HEK293 (cell line): ENCODE results near the gene GLIPR1.

ENCODE experiments used
- CTCF ChIA-PET: fragments of 350-600 bp; formaldehyde crosslinking; extraction: SDS; loops from one replicate; lab custom pipeline; 2021; ENCODE audit warnings: antibody characterized with exemption; lab: Yijun Ruan, JAX
- POLR2A ChIA-PET: fragments of 300-600 bp; formaldehyde crosslinking; extraction: SDS; loops from one replicate; lab custom pipeline; 2020; ENCODE audit warnings: antibody characterized with exemption, inconsistent platforms; lab: Yijun Ruan, JAX
- H3K27ac ChIP-seq: fragments of 200-500 bp; sonication (Bioruptor generic); 2 replicates; pipeline ENCODE4 v1.5.1; 2014; ENCODE audit warnings: low read depth, low read length, control low read depth, inconsistent platforms; ENCODE audit errors: extremely low read depth
- H3K36me3 ChIP-seq, 2 experiments: fragments of 200-500 bp in 1 of 2; sonication (Bioruptor generic) in 1 of 2; 1 replicate in 1 of 2; 2 replicates in 1 of 2; pipeline ENCODE4 v1.5.1; 2014 to 2017; ENCODE audit warnings: inconsistent platforms in 2 of 2, low read length in 2 of 2; ENCODE audit not compliant: control insufficient read depth in 2 of 2, insufficient read depth in 1 of 2
- H3K4me1 ChIP-seq: fragments of 200-500 bp; sonication (Bioruptor generic); 2 replicates; pipeline ENCODE4 v1.5.1; 2014; ENCODE audit warnings: mild to moderate bottlenecking, low read length, inconsistent platforms; ENCODE audit not compliant: control insufficient read depth, insufficient read depth
- H3K4me3 ChIP-seq: 2 replicates; pipeline ENCODE4 v1.5.1; 2011; ENCODE audit warnings: low read depth, mild to moderate bottlenecking, control low read depth, low read length, moderate library complexity
- H3K9me3 ChIP-seq: fragments of 200-500 bp; sonication (Bioruptor generic); 2 replicates; pipeline ENCODE4 v1.5.1; 2014; ENCODE audit warnings: low read depth, low read length, inconsistent platforms; ENCODE audit not compliant: control insufficient read depth, insufficient read depth
- GLI2 ChIP-seq: fragments of 450-650 bp; formaldehyde crosslinking; IDR thresholded peaks from 2 replicates; pipeline ENCODE4; 2017; ENCODE audit warnings: missing biosample characterization, missing genetic modification characterization, low read depth, borderline replicate concordance
- PRDM4 ChIP-seq: fragments of 450-650 bp; formaldehyde crosslinking; IDR thresholded peaks from 2 replicates; pipeline ENCODE4 v1.5.1; 2017; ENCODE audit warnings: missing biosample characterization, missing genetic modification characterization
- RBAK ChIP-seq: fragments of 450-650 bp; formaldehyde crosslinking; IDR thresholded peaks from 2 replicates; pipeline ENCODE4 v1.5.1; 2016; ENCODE audit warnings: missing biosample characterization, missing genetic modification characterization
- SCRT1 ChIP-seq: fragments of 450-650 bp; formaldehyde crosslinking; IDR thresholded peaks from 2 replicates; pipeline ENCODE4 v1.5.1; 2016; ENCODE audit warnings: missing biosample characterization, missing genetic modification characterization, borderline replicate concordance
- SP2 ChIP-seq: fragments of 450-650 bp; formaldehyde crosslinking; IDR thresholded peaks from 2 replicates; pipeline ENCODE4 v1.5.1; 2016; ENCODE audit warnings: missing biosample characterization, missing genetic modification characterization
- TSHZ1 ChIP-seq: fragments of 450-650 bp; formaldehyde crosslinking; IDR thresholded peaks from 2 replicates; pipeline ENCODE4 v1.5.1; 2016; ENCODE audit warnings: missing biosample characterization, missing genetic modification characterization, borderline replicate concordance
- YY1 ChIP-seq: fragments of 450-650 bp; formaldehyde crosslinking; IDR thresholded peaks from 2 replicates; pipeline ENCODE4 v1.5.1; 2018; ENCODE audit warnings: missing biosample characterization, missing genetic modification characterization
- ZBTB26 ChIP-seq: fragments of 450-650 bp; formaldehyde crosslinking; optimal IDR thresholded peaks from 2 replicates; pipeline ENCODE3; 2016; ENCODE audit warnings: missing biosample characterization, mild to moderate bottlenecking, missing genetic modification characterization
- ZBTB6 ChIP-seq: fragments of 450-650 bp; formaldehyde crosslinking; IDR thresholded peaks from 2 replicates; pipeline ENCODE4 v1.5.1; 2017; ENCODE audit warnings: missing biosample characterization, missing genetic modification characterization
- ZBTB8A ChIP-seq: fragments of 450-650 bp; formaldehyde crosslinking; IDR thresholded peaks from 2 replicates; pipeline ENCODE4 v1.5.1; 2016; ENCODE audit warnings: missing biosample characterization, missing genetic modification characterization
- ZIC2 ChIP-seq: fragments of 450-650 bp; formaldehyde crosslinking; IDR thresholded peaks from 2 replicates; pipeline ENCODE4 v1.5.1; 2016; ENCODE audit warnings: missing biosample characterization, missing genetic modification characterization
- ZNF175 ChIP-seq: fragments of 450-650 bp; formaldehyde crosslinking; IDR thresholded peaks from 2 replicates; pipeline ENCODE4 v1.5.1; 2016; ENCODE audit warnings: missing biosample characterization, missing genetic modification characterization
- ZNF184 ChIP-seq: fragments of 450-650 bp; IDR thresholded peaks from 2 replicates; pipeline ENCODE4 v1.5.1; 2018; ENCODE audit warnings: missing biosample characterization, mild to moderate bottlenecking, missing genetic modification characterization
- ZNF221 ChIP-seq: fragments of 450-650 bp; formaldehyde crosslinking; IDR thresholded peaks from 2 replicates; pipeline ENCODE4 v1.5.1; 2017; ENCODE audit warnings: missing biosample characterization, missing genetic modification characterization, borderline replicate concordance
- ZNF449 ChIP-seq: fragments of 450-650 bp; formaldehyde crosslinking; IDR thresholded peaks from 2 replicates; pipeline ENCODE4 v1.5.1; 2017; ENCODE audit warnings: missing biosample characterization, mild to moderate bottlenecking, missing genetic modification characterization, moderate library complexity
- ZNF529 ChIP-seq: fragments of 450-650 bp; formaldehyde crosslinking; IDR thresholded peaks from 2 replicates; pipeline ENCODE4 v1.5.1; 2017; ENCODE audit warnings: missing genetic modification characterization, missing biosample characterization; ENCODE audit not compliant: insufficient replicate concordance
- ZNF623 ChIP-seq: fragments of 450-650 bp; formaldehyde crosslinking; IDR thresholded peaks from 2 replicates; pipeline ENCODE4 v1.5.1; 2016; ENCODE audit warnings: missing biosample characterization, missing genetic modification characterization
- ZNF692 ChIP-seq: fragments of 450-650 bp; formaldehyde crosslinking; IDR thresholded peaks from 2 replicates; pipeline ENCODE4 v1.5.1; 2016; ENCODE audit warnings: missing biosample characterization, missing genetic modification characterization
- ZNF785 ChIP-seq: fragments of 450-650 bp; formaldehyde crosslinking; IDR thresholded peaks from 2 replicates; pipeline ENCODE4 v1.5.1; 2016; ENCODE audit warnings: missing biosample characterization, missing genetic modification characterization
- ZNF791 ChIP-seq: fragments of 450-650 bp; formaldehyde crosslinking; IDR thresholded peaks from 2 replicates; pipeline ENCODE4 v1.5.1; 2016; ENCODE audit warnings: missing biosample characterization, missing genetic modification characterization
- ZNF843 ChIP-seq: fragments of 450-650 bp; formaldehyde crosslinking; IDR thresholded peaks from 2 replicates; pipeline ENCODE4 v1.5.1; 2016; ENCODE audit warnings: missing biosample characterization, missing genetic modification characterization
- ZSCAN16 ChIP-seq: fragments of 450-650 bp; formaldehyde crosslinking; IDR thresholded peaks from 2 replicates; pipeline ENCODE4 v1.5.1; 2016; ENCODE audit warnings: missing biosample characterization, missing genetic modification characterization
- ZSCAN30 ChIP-seq: fragments of 450-650 bp; IDR thresholded peaks from 2 replicates; pipeline ENCODE4 v1.5.1; 2018; ENCODE audit warnings: missing biosample characterization, mild to moderate bottlenecking, missing genetic modification characterization, moderate library complexity

Gene GLIPR1

GRCh38 chr12:75545636-75546035 lies 65.1 kb downstream of the GLIPR1 start (continued):
- TF ChIP-seq TSHZ1 (tag by site-specific recombination) (no peak), ZSCAN30 (no peak), ZBTB8A (tag by site-specific recombination) (no peak), ZNF785 (tag by site-specific recombination) (no peak)

- no peak overlapping the region for H3K27ac ChIP-seq
- H3K9me3 ChIP-seq = no peaks in the 10 kb centered on the region
- H3K4me1 ChIP-seq = peaks cover 7% of the 10 kb centered on the region; the same call in 1 of the 2 replicates
- TF ChIP-seq ZIC2 = no peak
- no peak for TF ChIP-seq ZSCAN30
- no peak for TF ChIP-seq SP2
- no peak for TF ChIP-seq ZBTB6
- TF ChIP-seq ZBTB26 = no peak
- TF ChIP-seq ZNF623 (tag by site-specific recombination) = no peak
- TF ChIP-seq ZNF175 (tag by site-specific recombination) = no peak
- TF ChIP-seq ZNF184 (tag by site-specific recombination) = no peak
- no peak for TF ChIP-seq ZSCAN16 (tag by site-specific recombination)
- TF ChIP-seq ZNF221 (tag by site-specific recombination) = no peak
- no peak for TF ChIP-seq ZNF449 (tag by site-specific recombination)
- no peak for TF ChIP-seq YY1 (tag by site-specific recombination)
- no peak for TF ChIP-seq ZNF843 (tag by site-specific recombination)
- no peak for TF ChIP-seq ZNF529 (tag by site-specific recombination)
- no peak for TF ChIP-seq SCRT1 (tag by site-specific recombination)
- no peak for TF ChIP-seq RBAK (tag by site-specific recombination)
- no peak for TF ChIP-seq GLI2 (tag by site-specific recombination)
- TF ChIP-seq PRDM4 = no peak
- TF ChIP-seq ZNF692 = no peak
- TF ChIP-seq ZNF791 = no peak
- H3K36me3 ChIP-seq = no peaks in the 10 kb centered on the region
- CTCF ChIA-PET = interaction anchor here (0.5 to 0.6 kb wide), 2 partner anchors 488 to 803 kb away, joined by 3 to 4 read pairs; no protein-coding TSS in a partner anchor
- POLR2A ChIA-PET = no interaction called here
- no peak overlapping the region for H3K4me3 ChIP-seq
Measured at GRCh38 chr12:75548879-75549278, 68.3 kb downstream of the GLIPR1 start.
